Neural cell (in vitro differentiated cells): Measurements from ENCODE around the gene NRCAM. TPM values are rescaled to one million over a fixed set of nuclear protein-coding genes. Genes with fewer than 3 reads are reported as not detected.

Experiments used
- H2AFZ ChIP-seq: fragments of 200-600, 300-800 bp; sonication (generic), shearing (Covaris generic); 2 replicates; pipeline ENCODE4 v1.6.0; 2014; ENCODE audit warnings: low read depth, mild to moderate bottlenecking, antibody characterized with exemption, low read length, moderate library complexity
- H3F3A ChIP-seq: fragments of 200-600 bp; shearing (Covaris generic); 2 replicates; pipeline ENCODE4 v1.6.1; 2016; ENCODE audit warnings: mild to moderate bottlenecking, moderate library complexity, mixed read lengths, antibody characterized with exemption, low read length; ENCODE audit not compliant: insufficient read depth, poor library complexity, severe bottlenecking
- H3K27ac ChIP-seq: fragments of 200-600, 300-800 bp; sonication (generic), shearing (Covaris generic); 2 replicates; pipeline ENCODE4 v1.5.1; 2014; ENCODE audit warnings: mild to moderate bottlenecking, low read length, moderate library complexity
- H3K27me3 ChIP-seq: fragments of 300-800, 200-600 bp; sonication (generic), shearing (Covaris generic); 2 replicates; pipeline ENCODE4 v1.6.0; 2014; ENCODE audit warnings: mild to moderate bottlenecking, low read depth, low read length, moderate library complexity; ENCODE audit not compliant: insufficient read depth
- H3K36me3 ChIP-seq: fragments of 300-800, 200-600 bp; sonication (generic), shearing (Covaris generic); 2 replicates; pipeline ENCODE4 v1.5.1; 2014; ENCODE audit warnings: mild to moderate bottlenecking, antibody characterized with exemption, low read length, moderate library complexity; ENCODE audit not compliant: insufficient read depth
- H3K4me2 ChIP-seq: fragments of 300-800, 200-600 bp; sonication (generic), shearing (Covaris generic); 2 replicates; pipeline ENCODE4 v1.6.0; 2014; ENCODE audit warnings: mild to moderate bottlenecking, low read length
- H3K4me3 ChIP-seq: fragments of 300-800, 200-600 bp; sonication (generic), shearing (Covaris generic); 2 replicates; pipeline ENCODE4 v1.5.1; 2014; ENCODE audit warnings: mild to moderate bottlenecking, low read length, moderate library complexity
- H3K79me2 ChIP-seq: fragments of 200-600 bp; shearing (Covaris generic); replicated peaks from 2 replicates; pipeline ENCODE4 v1.6.0; 2014; ENCODE audit warnings: mild to moderate bottlenecking, low read length, moderate library complexity; ENCODE audit not compliant: insufficient read depth
- H3K9ac ChIP-seq: fragments of 300-800, 200-600 bp; sonication (generic), shearing (Covaris generic); 2 replicates; pipeline ENCODE4 v1.6.1; 2016; ENCODE audit warnings: mild to moderate bottlenecking, low read length, mixed read lengths
- H3K9me2 ChIP-seq: fragments of 200-600 bp; shearing (Covaris generic); 2 replicates; pipeline ENCODE4 v1.6.1; 2016; ENCODE audit warnings: mild to moderate bottlenecking, low read length, mixed read lengths; ENCODE audit not compliant: insufficient read depth
- H3K9me3 ChIP-seq: fragments of 200-600, 300-800 bp; sonication (generic), shearing (Covaris generic); 2 replicates; pipeline ENCODE4 v1.6.1; 2016; ENCODE audit warnings: mild to moderate bottlenecking, mixed run types, low read length, moderate library complexity, mixed read lengths
- H4K20me1 ChIP-seq: fragments of 200-600 bp; shearing (Covaris generic); 2 replicates; pipeline ENCODE4 v1.6.1; 2016; ENCODE audit warnings: mild to moderate bottlenecking, mixed run types; ENCODE audit not compliant: insufficient read depth
- EP300 ChIP-seq: fragments of 450-650 bp; conservative IDR thresholded peaks from 2 replicates; pipeline ENCODE4 v1.6.1; 2014; ENCODE audit warnings: antibody characterized with exemption, mild to moderate bottlenecking, moderate library complexity; ENCODE audit not compliant: poor library complexity, severe bottlenecking
- EZH2 ChIP-seq: fragments of 200-600, 300-800 bp; shearing (Covaris generic), sonication (generic); IDR thresholded peaks from 2 replicates; pipeline ENCODE4 v1.6.1; 2014; ENCODE audit warnings: antibody characterized with exemption, low read length, borderline replicate concordance, mild to moderate bottlenecking; ENCODE audit not compliant: insufficient read depth, poor library complexity, severe bottlenecking
- MXI1 ChIP-seq: fragments of 450-650 bp; conservative IDR thresholded peaks from 2 replicates; pipeline ENCODE4 v1.6.1; 2014; ENCODE audit warnings: antibody characterized with exemption, mild to moderate bottlenecking; ENCODE audit not compliant: poor library complexity, severe bottlenecking
- POLR2AphosphoS5 ChIP-seq: IDR thresholded peaks from 2 replicates; pipeline ENCODE4 v1.6.1; 2012
- RAD21 ChIP-seq: fragments of 450-650 bp; conservative IDR thresholded peaks from 2 replicates; pipeline ENCODE4 v1.6.1; 2014; ENCODE audit warnings: antibody characterized with exemption, mild to moderate bottlenecking, moderate library complexity
- SMC3 ChIP-seq: fragments of 450-650 bp; conservative IDR thresholded peaks from 2 replicates; pipeline ENCODE4 v1.6.1; 2014; ENCODE audit warnings: antibody characterized with exemption, mild to moderate bottlenecking, moderate library complexity; ENCODE audit not compliant: poor library complexity
- TAF1 ChIP-seq: IDR thresholded peaks from 2 replicates; pipeline ENCODE4 v1.6.1; 2012; ENCODE audit warnings: low read depth
- polyA plus RNA-seq: library from polyadenylated mRNA; depleted of rRNA; stranded (reverse); fragments of >200 nt; gene quantifications from 2 replicates; pipeline ENCODE4 v1.2.3, GENCODE V29; 2014
- TF ChIP-seq, protein P1 (sequence below): IDR thresholded peaks from 2 replicates; pipeline ENCODE4 v1.6.1; 2012; ENCODE audit warnings: borderline replicate concordance
- TF ChIP-seq, protein P2 (sequence below): fragments of 450-650 bp; IDR thresholded peaks from 2 replicates; pipeline ENCODE4 v1.5.1; 2014; ENCODE audit warnings: antibody characterized with exemption, mild to moderate bottlenecking, moderate library complexity; ENCODE audit not compliant: poor library complexity, severe bottlenecking

Gene NRCAM
- polyA plus RNA-seq, 1 donor from 2014 or later = 90.9 TPM

DNA sequence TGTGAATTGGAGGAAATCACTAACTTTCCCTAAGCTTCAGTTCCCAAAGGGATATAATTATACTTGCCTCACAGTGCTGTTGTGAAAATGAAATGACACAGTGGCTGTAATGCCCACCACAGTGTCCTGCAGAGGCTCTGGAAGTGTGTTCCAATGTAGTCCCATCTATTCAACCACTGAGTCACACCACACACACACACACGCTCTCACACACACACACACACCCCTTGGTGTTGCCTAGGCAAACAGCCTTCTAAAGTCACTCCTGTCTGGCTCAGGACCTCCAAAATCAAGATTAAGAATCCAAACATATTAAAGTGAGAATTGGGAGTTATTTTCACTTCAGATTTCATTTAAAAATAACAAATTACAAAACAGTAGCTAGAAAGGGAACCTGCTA lies 73.3 kb downstream of the NRCAM start:
- Histone ChIP-seq H3K9ac (no peak overlapping the region), H3K4me2 (no peak overlapping the region)

DNA sequence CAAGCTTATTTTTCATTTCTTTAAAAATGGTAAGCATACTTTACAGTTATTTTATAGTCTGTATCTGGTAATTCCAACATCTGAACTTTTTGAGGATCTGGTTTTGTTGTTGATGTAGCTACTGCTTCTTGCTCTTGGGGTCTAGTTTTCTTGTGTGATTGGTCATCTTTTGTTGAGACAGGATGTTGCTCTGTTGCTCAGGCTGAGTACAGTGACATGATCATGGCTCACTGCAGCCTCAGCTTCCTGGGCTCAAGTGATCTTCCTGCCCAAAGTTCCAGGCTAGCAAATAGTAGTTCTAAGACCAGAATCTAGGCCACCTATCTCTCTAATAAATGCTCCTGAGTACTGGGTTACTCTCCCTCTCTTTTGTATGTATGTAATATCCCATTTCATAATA lies 75.7 kb downstream of the NRCAM start:
- H3K27me3 ChIP-seq = no peaks in the 10 kb centered on the region
- no peaks in the 10 kb centered on the region for H3K9me2 ChIP-seq
- H3K36me3 ChIP-seq = no peaks in the 10 kb centered on the region
- no peaks in the 10 kb centered on the region for H4K20me1 ChIP-seq
- H3K4me3 ChIP-seq = no peak overlapping the region
- H3K9ac ChIP-seq = no peak overlapping the region
- peaks cover 10% of the 10 kb centered on the region for H3K79me2 ChIP-seq
- H3K4me2 ChIP-seq = no peak overlapping the region
- no peaks in the 10 kb centered on the region for H3K9me3 ChIP-seq
- no peak overlapping the region for H2AFZ ChIP-seq
- no peak overlapping the region for H3K27ac ChIP-seq
- H3F3A ChIP-seq = no peaks in the 10 kb centered on the region
- TF ChIP-seq MXI1 (no peak), SMC3 (no peak), EZH2 (no peak), POLR2AphosphoS5 (no peak), EP300 (no peak), RAD21 (no peak), TAF1 (no peak)
- TF ChIP-seq, protein P1, sequence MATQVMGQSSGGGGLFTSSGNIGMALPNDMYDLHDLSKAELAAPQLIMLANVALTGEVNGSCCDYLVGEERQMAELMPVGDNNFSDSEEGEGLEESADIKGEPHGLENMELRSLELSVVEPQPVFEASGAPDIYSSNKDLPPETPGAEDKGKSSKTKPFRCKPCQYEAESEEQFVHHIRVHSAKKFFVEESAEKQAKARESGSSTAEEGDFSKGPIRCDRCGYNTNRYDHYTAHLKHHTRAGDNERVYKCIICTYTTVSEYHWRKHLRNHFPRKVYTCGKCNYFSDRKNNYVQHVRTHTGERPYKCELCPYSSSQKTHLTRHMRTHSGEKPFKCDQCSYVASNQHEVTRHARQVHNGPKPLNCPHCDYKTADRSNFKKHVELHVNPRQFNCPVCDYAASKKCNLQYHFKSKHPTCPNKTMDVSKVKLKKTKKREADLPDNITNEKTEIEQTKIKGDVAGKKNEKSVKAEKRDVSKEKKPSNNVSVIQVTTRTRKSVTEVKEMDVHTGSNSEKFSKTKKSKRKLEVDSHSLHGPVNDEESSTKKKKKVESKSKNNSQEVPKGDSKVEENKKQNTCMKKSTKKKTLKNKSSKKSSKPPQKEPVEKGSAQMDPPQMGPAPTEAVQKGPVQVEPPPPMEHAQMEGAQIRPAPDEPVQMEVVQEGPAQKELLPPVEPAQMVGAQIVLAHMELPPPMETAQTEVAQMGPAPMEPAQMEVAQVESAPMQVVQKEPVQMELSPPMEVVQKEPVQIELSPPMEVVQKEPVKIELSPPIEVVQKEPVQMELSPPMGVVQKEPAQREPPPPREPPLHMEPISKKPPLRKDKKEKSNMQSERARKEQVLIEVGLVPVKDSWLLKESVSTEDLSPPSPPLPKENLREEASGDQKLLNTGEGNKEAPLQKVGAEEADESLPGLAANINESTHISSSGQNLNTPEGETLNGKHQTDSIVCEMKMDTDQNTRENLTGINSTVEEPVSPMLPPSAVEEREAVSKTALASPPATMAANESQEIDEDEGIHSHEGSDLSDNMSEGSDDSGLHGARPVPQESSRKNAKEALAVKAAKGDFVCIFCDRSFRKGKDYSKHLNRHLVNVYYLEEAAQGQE = no peak
- TF ChIP-seq, protein P2, sequence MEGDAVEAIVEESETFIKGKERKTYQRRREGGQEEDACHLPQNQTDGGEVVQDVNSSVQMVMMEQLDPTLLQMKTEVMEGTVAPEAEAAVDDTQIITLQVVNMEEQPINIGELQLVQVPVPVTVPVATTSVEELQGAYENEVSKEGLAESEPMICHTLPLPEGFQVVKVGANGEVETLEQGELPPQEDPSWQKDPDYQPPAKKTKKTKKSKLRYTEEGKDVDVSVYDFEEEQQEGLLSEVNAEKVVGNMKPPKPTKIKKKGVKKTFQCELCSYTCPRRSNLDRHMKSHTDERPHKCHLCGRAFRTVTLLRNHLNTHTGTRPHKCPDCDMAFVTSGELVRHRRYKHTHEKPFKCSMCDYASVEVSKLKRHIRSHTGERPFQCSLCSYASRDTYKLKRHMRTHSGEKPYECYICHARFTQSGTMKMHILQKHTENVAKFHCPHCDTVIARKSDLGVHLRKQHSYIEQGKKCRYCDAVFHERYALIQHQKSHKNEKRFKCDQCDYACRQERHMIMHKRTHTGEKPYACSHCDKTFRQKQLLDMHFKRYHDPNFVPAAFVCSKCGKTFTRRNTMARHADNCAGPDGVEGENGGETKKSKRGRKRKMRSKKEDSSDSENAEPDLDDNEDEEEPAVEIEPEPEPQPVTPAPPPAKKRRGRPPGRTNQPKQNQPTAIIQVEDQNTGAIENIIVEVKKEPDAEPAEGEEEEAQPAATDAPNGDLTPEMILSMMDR = no peak

More for the DNA sequence above, 73.3 kb downstream of the NRCAM start:
- H3K9me2 ChIP-seq = no peaks in the 10 kb centered on the region
- no peaks in the 10 kb centered on the region for H3F3A ChIP-seq
- no peaks in the 10 kb centered on the region for H4K20me1 ChIP-seq
- no peak for TF ChIP-seq TAF1
- no peak for TF ChIP-seq SMC3
- H2AFZ ChIP-seq = no peak overlapping the region
- H3K27me3 ChIP-seq = no peaks in the 10 kb centered on the region
- no peaks in the 10 kb centered on the region for H3K36me3 ChIP-seq
- H3K27ac ChIP-seq = no peak overlapping the region
- peak overlapping the region; percentile 10 for H3K4me3 ChIP-seq
- no peaks in the 10 kb centered on the region for H3K9me3 ChIP-seq
- peaks cover 6% of the 10 kb centered on the region for H3K79me2 ChIP-seq

DNA sequence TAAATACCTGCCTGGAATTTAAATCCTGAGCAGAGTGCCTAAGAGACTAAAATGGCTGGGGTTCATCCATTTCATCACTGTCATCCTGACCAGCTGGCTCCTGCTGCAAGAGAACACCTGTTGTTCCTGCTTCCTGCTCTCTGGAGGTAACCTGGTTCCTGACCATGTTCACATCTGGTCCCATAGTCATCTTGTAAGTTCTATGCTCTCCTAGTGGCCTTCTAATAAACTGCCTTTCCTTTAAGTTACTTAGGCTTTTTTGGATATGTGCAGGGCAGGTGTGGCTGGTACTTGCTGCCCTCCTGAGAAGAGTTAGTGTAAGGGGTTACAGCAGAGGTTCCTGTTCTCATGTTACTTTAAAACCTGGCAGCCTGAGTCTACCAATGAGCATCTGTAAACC lies 80.0 kb downstream of the NRCAM start:
- TF ChIP-seq, protein P2 = no peak
- TF ChIP-seq EP300 (no peak), MXI1 (no peak), RAD21 (no peak), TAF1 (no peak), SMC3 (no peak), EZH2 (no peak), POLR2AphosphoS5 (no peak)
- TF ChIP-seq, protein P1 = no peak
- no peak overlapping the region for H3K9ac ChIP-seq
- no peak overlapping the region for H3K4me3 ChIP-seq
- H3F3A ChIP-seq = no peaks in the 10 kb centered on the region
- H3K27ac ChIP-seq = no peak overlapping the region
- H4K20me1 ChIP-seq = no peaks in the 10 kb centered on the region
- H3K27me3 ChIP-seq = no peaks in the 10 kb centered on the region
- peaks cover 3% of the 10 kb centered on the region for H3K9me3 ChIP-seq
- H3K9me2 ChIP-seq = no peaks in the 10 kb centered on the region
- no peak overlapping the region for H2AFZ ChIP-seq
- no peaks in the 10 kb centered on the region for H3K36me3 ChIP-seq
- no peak overlapping the region for H3K4me2 ChIP-seq
- peaks cover 20% of the 10 kb centered on the region for H3K79me2 ChIP-seq
